ENCODE measurements around the gene ZNF343. TPM values are rescaled to one million over a fixed set of nuclear protein-coding genes. Genes with fewer than 3 reads are reported as not detected.

ZNF343 gene
- total RNA-seq, 2 donors from 2014 or later: 6.5 to 7.0 TPM

GRCh38 chr20:2483504-2483903, 25.2 kb downstream of the ZNF343 start:
- no peak for DNase-seq
- intact Hi-C loops (cut with DNase I): no loop called here
- no peak for ATAC-seq

DNA sequence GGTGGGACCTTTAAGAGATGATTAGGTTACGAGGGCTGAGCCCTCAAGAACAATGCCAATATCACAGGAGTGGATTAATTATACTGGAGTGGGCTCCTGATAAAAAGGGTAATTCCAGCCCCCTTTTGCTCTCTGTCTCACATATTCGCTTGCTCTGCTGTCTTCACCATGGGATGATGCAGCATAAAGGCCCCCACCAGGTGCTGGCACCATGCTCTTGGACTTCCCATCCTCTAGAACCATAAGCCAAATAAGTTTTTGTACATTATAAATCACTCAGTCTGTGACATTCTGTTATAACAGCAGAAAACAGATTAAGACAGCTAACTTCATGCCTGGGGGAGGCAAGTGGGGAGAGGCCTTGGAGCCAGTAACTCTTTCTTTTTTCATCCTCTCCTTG, 28.3 kb downstream of the ZNF343 start:
- DNase-seq (no peak), ATAC-seq (no peak)
- intact Hi-C loops (cut with DNase I): no loop called here

- no peak for DNase-seq
- ATAC-seq: no peak
- intact Hi-C loops (cut with DNase I): no loop called here
These were observed 31.7 kb downstream of the ZNF343 start for GRCh38 chr20:2476742-2477615.

DNA sequence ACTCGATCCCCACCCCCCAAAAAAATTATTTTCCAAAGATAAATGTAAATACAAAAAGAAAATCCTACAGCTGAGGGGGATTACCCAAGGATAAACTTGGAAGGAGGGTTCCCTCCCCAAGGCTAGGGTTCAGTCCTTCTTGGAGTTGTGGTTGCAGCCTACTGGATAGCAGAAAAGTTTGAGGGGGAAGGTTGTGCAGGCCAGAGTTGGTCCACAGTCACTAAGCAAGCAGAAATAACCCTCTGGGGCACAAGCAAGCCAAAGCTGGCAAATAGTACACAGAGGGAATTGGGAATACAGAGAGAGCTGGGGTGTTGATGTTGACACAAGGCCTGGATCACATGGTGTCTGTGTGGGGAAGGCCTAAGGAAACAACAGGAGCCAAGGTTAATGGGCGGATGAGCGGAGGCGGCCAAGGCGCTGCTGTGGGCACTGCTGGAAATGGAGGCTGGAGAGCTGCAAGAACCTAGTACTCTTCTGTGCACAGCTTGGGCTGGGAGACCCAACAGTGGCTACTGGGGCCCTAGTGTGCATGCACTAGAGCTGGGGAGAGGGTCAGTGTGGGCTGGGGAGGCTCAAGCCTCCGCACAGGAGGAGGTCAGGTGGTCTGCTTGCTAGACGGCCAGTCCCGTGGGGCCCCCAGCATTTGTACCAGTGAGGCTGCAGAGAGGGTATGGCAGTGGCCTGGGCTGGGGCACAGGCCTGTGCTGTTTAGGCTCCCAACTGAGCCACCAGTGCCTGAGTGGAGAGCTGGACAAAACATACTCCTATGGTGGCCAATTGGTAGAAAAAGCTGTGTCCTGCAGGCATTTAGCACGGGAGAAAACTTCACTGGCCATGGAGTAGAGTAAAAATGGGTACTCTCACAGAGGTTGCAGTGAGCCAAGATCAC, 32.6 kb downstream of the ZNF343 start:
- intact Hi-C loops (cut with DNase I): no loop called here

GRCh38 chr20:2473516-2473915, 35.2 kb downstream of the ZNF343 start:
- ATAC-seq: no peak
- DNase-seq: no peak
- intact Hi-C loops (cut with DNase I): no loop called here

More for the DNA sequence above, 32.6 kb downstream of the ZNF343 start:
- peak in 1 of 2 donors; percentile 91 for ATAC-seq
- DNase-seq: no peak

DNA sequence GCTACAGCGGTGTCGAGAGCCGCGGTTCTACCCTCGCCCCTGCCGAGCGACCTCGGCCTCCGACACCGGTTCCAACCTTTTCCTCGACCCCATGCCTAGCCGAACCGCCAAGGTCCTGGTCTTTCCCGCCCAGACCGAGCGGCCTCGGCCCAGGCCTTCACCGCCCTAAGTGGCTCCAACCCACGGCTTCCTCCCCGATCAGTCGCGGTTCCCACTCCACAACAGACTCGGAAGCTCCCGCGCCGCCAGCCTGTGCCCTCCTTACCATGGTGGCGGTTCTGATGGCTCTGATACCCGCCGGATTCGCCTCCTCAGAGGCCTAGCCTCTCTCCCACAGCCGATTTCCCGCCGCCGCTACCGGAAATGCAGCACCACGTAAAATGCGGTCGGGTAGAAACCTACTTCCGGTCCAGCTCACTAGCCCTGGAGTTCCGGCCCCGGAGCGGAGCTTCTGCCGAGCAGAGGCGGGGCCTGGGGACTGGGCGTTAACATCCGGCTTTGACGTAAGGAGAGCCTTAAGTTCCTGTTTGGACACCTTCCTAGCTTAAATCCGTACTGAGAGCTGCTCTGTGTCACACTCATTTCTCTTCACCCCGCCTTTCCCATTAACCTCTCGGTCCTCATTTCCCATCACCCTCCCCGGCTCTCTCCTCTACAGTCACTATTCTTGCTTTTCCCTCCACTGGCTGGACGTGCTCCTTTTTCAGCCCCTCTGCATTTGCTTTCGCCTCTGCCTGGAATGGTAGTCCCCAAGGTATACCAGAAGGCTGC, 38.1 kb downstream of the ZNF343 start, which contains the start of gene SNRPB:
TSS of gene SNRPB (minus strand) at position 367 of the 771 bp plus-strand sequence. CDS start at position 268, 99 bp downstream.
- peak; percentile 96 for DNase-seq
- ATAC-seq: peak; percentile 99
- intact Hi-C loops (cut with DNase I): no loop called here

DNA sequence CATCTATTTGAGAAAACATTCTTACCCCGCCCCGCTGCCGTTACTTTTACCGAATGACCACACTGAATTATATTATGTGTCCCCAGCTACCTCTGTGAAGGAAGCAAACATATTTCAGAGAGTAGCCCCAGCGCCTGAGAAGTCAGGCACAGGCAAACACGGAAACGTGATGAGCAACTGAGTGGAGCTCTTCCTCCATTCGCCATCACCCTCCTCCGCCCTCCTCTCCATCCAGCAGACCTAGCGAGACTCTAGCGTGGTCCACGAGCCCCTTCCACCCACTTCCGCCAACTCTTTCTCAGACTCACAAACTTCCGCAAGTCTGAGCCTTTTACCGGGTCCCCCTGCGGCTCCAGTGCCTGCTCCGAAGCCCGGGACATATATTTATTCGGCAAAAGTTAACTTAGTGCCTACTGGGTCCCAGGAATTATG, 38.7 kb downstream of the ZNF343 start:
- intact Hi-C loops (cut with DNase I): no loop called here
- peak; percentile 43 for DNase-seq
- ATAC-seq: peak; percentile 61 to 75

DNA sequence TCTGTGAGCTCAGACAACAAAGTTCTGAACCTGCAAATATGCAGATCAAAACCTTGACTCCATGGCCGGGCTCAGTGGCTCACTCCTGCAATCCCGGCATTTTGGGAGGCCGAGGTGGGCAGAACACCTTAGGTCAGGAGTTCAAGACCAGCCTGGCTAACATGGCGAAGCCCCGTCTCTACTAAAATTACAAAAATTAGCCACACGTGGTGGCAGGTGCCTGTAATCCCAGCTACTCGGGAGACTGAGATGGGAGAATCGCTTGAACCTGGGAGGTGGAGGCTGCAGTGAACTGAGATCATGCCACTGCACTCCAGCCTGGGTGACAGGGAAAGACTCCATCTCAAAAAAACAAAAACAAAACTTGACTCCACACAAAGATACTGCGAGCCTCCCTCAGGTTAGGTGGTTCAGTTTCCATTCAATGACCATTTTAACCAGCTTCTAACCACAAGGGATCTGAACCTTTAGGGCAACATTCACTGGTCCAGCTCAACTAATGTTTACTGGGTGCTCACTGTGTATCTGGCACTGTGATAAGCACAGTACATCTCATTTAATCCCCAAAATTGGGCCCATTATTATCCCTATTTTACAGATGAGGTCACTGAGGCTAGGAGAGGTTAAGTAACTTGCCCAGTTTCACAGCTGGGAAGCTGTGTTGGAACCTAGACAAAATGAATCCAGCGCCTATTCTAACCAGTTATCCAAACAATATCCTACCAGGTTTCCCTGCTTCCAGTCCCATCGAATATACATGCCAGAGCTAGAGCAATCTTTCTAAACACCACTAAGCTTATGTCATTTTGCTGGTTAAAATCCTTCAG, 39.9 kb downstream of the ZNF343 start:
- ATAC-seq (no peak), DNase-seq (no peak)
- intact Hi-C loops (cut with DNase I): no loop called here

DNA sequence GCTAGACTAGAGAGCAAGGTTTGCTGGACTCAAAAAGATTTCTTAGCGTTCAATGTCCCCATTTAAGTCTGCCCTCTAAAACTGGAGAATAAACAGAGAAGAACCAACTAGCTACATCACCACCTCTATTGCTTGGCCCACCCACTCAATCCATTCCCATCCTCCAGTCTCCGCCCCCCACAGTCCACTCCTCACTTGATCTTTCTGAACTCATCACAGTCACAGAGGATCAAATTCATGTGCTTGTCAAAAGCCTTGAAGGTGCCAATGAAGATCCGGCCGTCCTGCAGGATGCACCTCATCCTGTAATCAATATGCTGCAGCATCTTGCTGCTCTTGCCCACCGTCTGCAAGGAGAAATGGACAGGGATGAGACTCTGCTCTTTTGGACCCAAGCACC, 41.3 kb downstream of the ZNF343 start:
- ATAC-seq (no peak), DNase-seq (no peak)
- intact Hi-C loops (cut with DNase I): no loop called here

GRCh38 chr20:2465100-2465499, 43.6 kb downstream of the ZNF343 start:
- ATAC-seq (no peak), DNase-seq (no peak)
- intact Hi-C loops (cut with DNase I): no loop called here

GRCh38 chr20:2463616-2464365, 44.9 kb downstream of the ZNF343 start:
- intact Hi-C loops (cut with DNase I): no loop called here
- DNase-seq (no peak), ATAC-seq (no peak)

DNA sequence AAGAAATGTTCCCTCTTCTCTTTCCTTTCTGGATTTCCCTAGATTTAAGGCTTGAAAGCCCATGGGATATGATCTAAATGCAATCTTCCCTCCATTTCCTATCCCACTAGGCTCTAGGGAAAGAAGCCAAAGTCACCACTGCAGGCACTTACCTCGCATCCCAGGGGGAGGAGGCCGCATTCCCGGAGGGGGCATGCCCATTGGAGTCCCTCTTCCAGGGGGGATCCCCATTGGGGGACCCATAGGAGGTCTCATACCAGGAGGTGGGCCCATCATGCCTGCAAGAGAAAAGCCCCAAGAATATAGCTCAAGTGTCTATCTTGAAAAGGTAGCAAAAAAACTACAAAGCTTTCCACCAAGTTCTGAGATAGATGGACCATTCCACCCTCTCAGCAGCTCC, 46.2 kb downstream of the ZNF343 start:
- ATAC-seq: no peak
- intact Hi-C loops (cut with DNase I): no loop called here
- no peak for DNase-seq

DNA sequence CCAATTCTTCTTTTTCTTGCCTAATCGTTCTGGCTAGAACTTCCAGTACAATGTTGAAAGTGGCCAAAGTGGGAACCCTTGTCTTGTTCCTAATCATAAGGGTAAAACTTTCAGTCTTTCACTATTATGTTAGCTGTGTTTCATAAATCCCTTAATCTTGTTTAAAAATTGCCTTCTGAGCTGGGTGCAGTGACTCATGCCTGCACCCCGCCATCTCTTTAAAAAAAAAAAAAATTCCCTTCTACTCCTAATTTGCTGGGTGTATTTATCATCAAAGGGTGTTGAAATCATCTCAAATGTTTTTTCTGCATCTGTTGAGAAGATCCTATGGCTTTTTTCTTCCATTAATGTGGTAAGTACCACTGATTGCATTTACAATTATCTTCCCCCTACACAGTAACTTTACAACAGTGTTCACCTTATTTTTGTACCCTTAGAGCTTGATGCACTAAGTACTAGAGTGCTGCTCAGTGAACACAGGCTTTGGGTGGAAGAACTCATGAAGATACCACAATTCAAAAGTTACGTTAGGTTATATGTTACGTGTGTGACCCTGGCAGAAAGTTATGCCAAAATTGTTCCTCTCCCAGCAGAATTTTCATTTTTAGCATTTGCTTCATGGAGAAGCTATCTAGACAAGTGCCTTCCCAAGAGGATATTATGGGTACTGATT, 47.8 kb downstream of the ZNF343 start:
- ATAC-seq: no peak
- DNase-seq: no peak
- intact Hi-C loops (cut with DNase I): no loop called here

GRCh38 chr20:2459981-2460751, 48.5 kb downstream of the ZNF343 start:
- intact Hi-C loops (cut with DNase I): loop anchor here in 1 of 2 donors (10.0 kb wide), 2 partner anchors 495 to 695 kb away; no protein-coding TSS in a partner anchor
- ATAC-seq (no peak), DNase-seq (no peak)

DNA sequence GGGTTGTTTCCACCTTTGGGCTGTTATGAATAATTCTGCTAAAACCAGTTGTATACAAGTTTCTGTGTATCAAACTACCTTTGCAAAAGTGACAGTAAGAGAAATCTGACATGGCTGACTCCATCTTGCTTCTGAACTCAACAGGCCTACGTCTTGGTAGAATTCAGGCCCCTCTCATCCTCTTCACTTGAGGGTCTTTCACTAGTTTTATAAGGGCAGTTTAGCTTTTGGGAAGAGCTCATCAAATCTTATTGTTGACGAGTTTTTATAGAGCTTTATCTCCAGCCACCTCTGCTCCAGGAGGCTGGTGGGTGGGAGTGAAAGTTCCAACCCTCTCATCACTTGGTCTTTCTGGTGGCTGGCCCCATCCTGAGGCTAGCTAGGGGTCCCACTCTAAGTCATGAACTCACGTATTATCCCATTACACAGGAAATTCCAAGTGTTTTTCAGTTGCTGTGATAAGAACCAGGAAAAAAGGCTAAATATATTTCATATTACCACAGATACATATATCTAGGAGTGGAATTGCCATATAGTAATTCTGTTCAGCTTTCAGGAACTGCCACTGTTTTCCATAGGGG, 49.7 kb downstream of the ZNF343 start:
- intact Hi-C loops (cut with DNase I): loop anchor here in 1 of 2 donors (10.0 kb wide), 2 partner anchors 494 to 694 kb away; no protein-coding TSS in a partner anchor
- ATAC-seq (no peak), DNase-seq (no peak)
